T-cell (primary cell): Measurements from ENCODE around the gene OR6Q1. TPM values are rescaled to one million over a fixed set of nuclear protein-coding genes. Genes with fewer than 3 reads are reported as not detected.

ENCODE experiments used
- ATAC-seq, 4 experiments: fragments of 200-7000 bp in 3 of 4; fragments of 150-1000 bp in 1 of 4; cut with Tn5 transposase; replicated peaks in 1 of 4; 1 replicate in 3 of 4; 2 replicates in 1 of 4; pipeline ENCODE4 v1.10.0; 2021; ENCODE audit warnings: moderate library complexity in 3 of 4, mild to moderate bottlenecking in 2 of 4, moderate number of reproducible peaks in 1 of 4
- CTCF ChIA-PET, 2 donors: fragments of 300-600 bp; sonication (Branson Sonifier 250); formaldehyde crosslinking; loops; one replicate each; lab custom pipeline; 2022; ENCODE audit warnings: antibody characterized with exemption in 2 of 2; lab: Charles Lee
- POLR2A ChIA-PET, 2 donors: fragments of 300-600 bp; sonication (Branson Sonifier 250); formaldehyde crosslinking; loops; one replicate each; lab custom pipeline; 2022; ENCODE audit warnings: antibody characterized with exemption in 2 of 2; lab: Charles Lee
- DNase-seq, 35 experiments: peaks; one replicate each; pipeline versions ENCODE4 v3.0.0 to v3.0.0-alpha.2; 2013 to 2023
- H3K27ac ChIP-seq: one replicate; pipeline ENCODE4 v1.5.1; 2013; ENCODE audit warnings: low read length
- H3K27me3 ChIP-seq, 2 experiments: replicated peaks in 1 of 2; 1 replicate in 1 of 2; 2 replicates in 1 of 2; pipeline versions ENCODE4 v1.6.1 to v1.7.0; 2013; ENCODE audit warnings: low read length in 1 of 2, mixed read lengths in 1 of 2; ENCODE audit not compliant: control insufficient read depth in 2 of 2, insufficient read depth in 2 of 2; ENCODE audit errors: extremely low read depth in 1 of 2
- H3K36me3 ChIP-seq, 2 donors: 1 replicate in 1 of 2; 2 replicates in 1 of 2; pipeline versions ENCODE4 v1.6.1 to v1.7.0; 2013; ENCODE audit warnings: low read length in 1 of 2; ENCODE audit not compliant: control insufficient read depth in 2 of 2, insufficient read depth in 1 of 2; ENCODE audit errors: extremely low read depth in 1 of 2
- H3K4me1 ChIP-seq, 2 experiments: 1 replicate in 1 of 2; 2 replicates in 1 of 2; pipeline versions ENCODE4 v1.6.1 to v1.7.0; 2013; ENCODE audit warnings: low read length in 2 of 2, mixed read lengths in 1 of 2; ENCODE audit not compliant: insufficient read depth in 2 of 2, control insufficient read depth in 1 of 2; ENCODE audit errors: extremely low read depth in 1 of 2
- H3K4me3 ChIP-seq, 2 donors: 1 replicate in 1 of 2; 2 replicates in 1 of 2; pipeline versions ENCODE4 v1.5.1 to v1.7.0; 2013; ENCODE audit warnings: mild to moderate bottlenecking in 2 of 2, low read length in 1 of 2, moderate library complexity in 1 of 2; ENCODE audit not compliant: control insufficient read depth in 1 of 2; ENCODE audit errors: extremely low read depth in 1 of 2
- H3K9me3 ChIP-seq: 2 replicates; pipeline ENCODE4 v1.7.0; 2013
- H3K27ac Mint-ChIP-seq, 2 donors: one replicate each; pipeline ENCODE4 v1.8.0; 2020 to 2021; ENCODE audit warnings: mild to moderate bottlenecking in 2 of 2, mixed read lengths in 2 of 2
- H3K27me3 Mint-ChIP-seq, 2 donors: one replicate each; pipeline ENCODE4 v1.8.0; 2021 to 2022; ENCODE audit warnings: mixed read lengths in 2 of 2
- H3K36me3 Mint-ChIP-seq: one replicate; pipeline ENCODE4 v1.8.0; 2021; ENCODE audit warnings: mixed read lengths
- H3K4me1 Mint-ChIP-seq, 3 donors: one replicate each; pipeline ENCODE4 v1.8.0; 2020 to 2022; ENCODE audit warnings: mixed read lengths in 3 of 3, mild to moderate bottlenecking in 1 of 3
- H3K4me3 Mint-ChIP-seq, 3 donors: one replicate each; pipeline ENCODE4 v1.8.0; 2020 to 2022; ENCODE audit warnings: mild to moderate bottlenecking in 3 of 3, mixed read lengths in 3 of 3, moderate library complexity in 3 of 3
- H3K9me3 Mint-ChIP-seq, 3 donors: one replicate each; pipeline ENCODE4 v1.8.0; 2020 to 2022; ENCODE audit warnings: mixed read lengths in 3 of 3
- WGBS: methylation state at CpG from one replicate; pipeline ENCODE4 v1.1.5; 2013; ENCODE audit warnings: missing lambda C conversion rate; ENCODE audit not compliant: insufficient coverage; 5-methylcytosine and 5-hydroxymethylcytosine counted together
- total RNA-seq, 35 experiments: library from RNA in 6 of 35; stranded (reverse) in 6 of 35; fragments of 120-200 nt in 1 of 35; gene quantifications; one replicate each; pipeline versions ENCODE4 v1.2.1 to v1.2.4 and lab custom pipeline; 2013 to 2026

The OR6Q1 gene
- total RNA-seq, 5 donors from 2014 or later (not counting 1 experiment from before 2014, with no cell fraction given) = not detected

GRCh38 chr11:58043379-58043778 is 12.6 kb downstream of the OR6Q1 start:
- H3K4me3 Mint-ChIP-seq = no peak overlapping the region
- Histone ChIP-seq H3K27me3 (peaks cover 0 to 15% of the 10 kb centered on the region in 2 experiments), H3K4me1 (no peaks in the 10 kb centered on the region), H3K4me3 (no peak overlapping the region), H3K9me3 (no peaks in the 10 kb centered on the region), H3K27ac (no peak overlapping the region), H3K36me3 (no peaks in the 10 kb centered on the region)
- H3K4me1 Mint-ChIP-seq = no peaks in the 10 kb centered on the region
- H3K27ac Mint-ChIP-seq = no peak overlapping the region
- CTCF ChIA-PET = interaction anchor here in 1 of 2 donors (0.5 kb wide), 1 partner anchor 650 kb away, joined by 4 read pairs; no protein-coding TSS in a partner anchor
- DNase-seq = no peak
- POLR2A ChIA-PET = no interaction called here
- WGBS = no CpG with 5 or more reads among the region's 2 CpGs
- H3K27me3 Mint-ChIP-seq = peaks cover 10 to 44% of the 10 kb centered on the region in 2 donors
- no peaks in the 10 kb centered on the region for H3K36me3 Mint-ChIP-seq
- ATAC-seq = no peak
- H3K9me3 Mint-ChIP-seq = peaks cover 0 to 5% (median 4%) of the 10 kb centered on the region in 3 donors

GRCh38 chr11:58046231-58046630 is 15.5 kb downstream of the OR6Q1 start:
- Mint-ChIP-seq H3K4me1 (no peaks in the 10 kb centered on the region), H3K27ac (no peak overlapping the region), H3K36me3 (no peaks in the 10 kb centered on the region), H3K27me3 (peaks cover 10 to 36% of the 10 kb centered on the region in 2 donors), H3K4me3 (no peak overlapping the region), H3K9me3 (peaks cover 0 to 5% (median 4%) of the 10 kb centered on the region in 3 donors)
- Histone ChIP-seq H3K4me3 (no peak overlapping the region), H3K4me1 (no peaks in the 10 kb centered on the region), H3K27me3 (peaks cover 0 to 9% of the 10 kb centered on the region in 2 experiments), H3K27ac (no peak overlapping the region), H3K9me3 (no peaks in the 10 kb centered on the region), H3K36me3 (no peaks in the 10 kb centered on the region)
- ATAC-seq = no peak
- DNase-seq = no peak
- CTCF ChIA-PET = no interaction called here
- POLR2A ChIA-PET = no interaction called here
- WGBS = no CpG with 5 or more reads among the region's 3 CpGs

GRCh38 chr11:58047818-58048217 is 17.1 kb downstream of the OR6Q1 start:
- ChIA-PET CTCF (no interaction called here), POLR2A (no interaction called here)
- peaks cover 0 to 5% (median 4%) of the 10 kb centered on the region in 3 donors for H3K9me3 Mint-ChIP-seq
- Histone ChIP-seq H3K9me3 (no peaks in the 10 kb centered on the region), H3K36me3 (no peaks in the 10 kb centered on the region), H3K4me3 (no peak overlapping the region), H3K27ac (no peak overlapping the region), H3K27me3 (peaks cover 0 to 7% of the 10 kb centered on the region in 2 experiments), H3K4me1 (no peaks in the 10 kb centered on the region)
- no peak for DNase-seq
- H3K27ac Mint-ChIP-seq = no peak overlapping the region
- peaks cover 10 to 31% of the 10 kb centered on the region in 2 donors for H3K27me3 Mint-ChIP-seq
- H3K4me1 Mint-ChIP-seq = no peaks in the 10 kb centered on the region
- 100% methylated on average over 1 of the region's 3 CpGs for WGBS
- ATAC-seq = no peak
- H3K4me3 Mint-ChIP-seq = no peak overlapping the region
- H3K36me3 Mint-ChIP-seq = no peaks in the 10 kb centered on the region

- Histone ChIP-seq H3K36me3 (no peaks in the 10 kb centered on the region), H3K9me3 (no peaks in the 10 kb centered on the region), H3K27ac (no peak overlapping the region), H3K4me1 (no peaks in the 10 kb centered on the region), H3K27me3 (peaks cover 0 to 7% of the 10 kb centered on the region in 2 experiments), H3K4me3 (no peak overlapping the region)
- ATAC-seq = no peak
- no peak overlapping the region for H3K27ac Mint-ChIP-seq
- no peaks in the 10 kb centered on the region for H3K36me3 Mint-ChIP-seq
- peaks cover 2 to 7% (median 4%) of the 10 kb centered on the region in 3 donors for H3K9me3 Mint-ChIP-seq
- WGBS = no CpG with 5 or more reads among the region's 1 CpG
- H3K4me1 Mint-ChIP-seq = no peaks in the 10 kb centered on the region
- H3K4me3 Mint-ChIP-seq = no peak overlapping the region
- peaks cover 3 to 7% of the 10 kb centered on the region in 2 donors for H3K27me3 Mint-ChIP-seq
- ChIA-PET CTCF (no interaction called here), POLR2A (no interaction called here)
- DNase-seq = no peak
Measured at GRCh38 chr11:58055806-58056401, 25.2 kb downstream of the OR6Q1 start.

GRCh38 chr11:58057481-58057880 is 26.7 kb downstream of the OR6Q1 start:
- peaks cover 0 to 7% of the 10 kb centered on the region in 2 experiments for H3K27me3 ChIP-seq
- Mint-ChIP-seq H3K27me3 (peaks cover 5 to 7% of the 10 kb centered on the region in 2 donors), H3K36me3 (no peaks in the 10 kb centered on the region), H3K27ac (no peak overlapping the region), H3K4me1 (no peaks in the 10 kb centered on the region), H3K9me3 (peaks cover 2 to 7% (median 4%) of the 10 kb centered on the region in 3 donors), H3K4me3 (no peak overlapping the region)
- no peaks in the 10 kb centered on the region for H3K4me1 ChIP-seq
- 67% methylated on average over 1 of the region's 3 CpGs for WGBS
- ATAC-seq (no peak), DNase-seq (no peak)
- no peak overlapping the region for H3K27ac ChIP-seq
- no peaks in the 10 kb centered on the region for H3K9me3 ChIP-seq
- H3K4me3 ChIP-seq = no peak overlapping the region
- POLR2A ChIA-PET = no interaction called here
- no peaks in the 10 kb centered on the region for H3K36me3 ChIP-seq
- CTCF ChIA-PET = no interaction called here

- no peak for DNase-seq
- ATAC-seq = no peak
- Histone ChIP-seq H3K36me3 (no peaks in the 10 kb centered on the region), H3K27ac (no peak overlapping the region), H3K4me3 (no peak overlapping the region), H3K9me3 (no peaks in the 10 kb centered on the region), H3K4me1 (no peaks in the 10 kb centered on the region), H3K27me3 (peaks cover 0 to 7% of the 10 kb centered on the region in 2 experiments)
- no peaks in the 10 kb centered on the region for H3K4me1 Mint-ChIP-seq
- H3K36me3 Mint-ChIP-seq = no peaks in the 10 kb centered on the region
- CTCF ChIA-PET = no interaction called here
- no peak overlapping the region for H3K4me3 Mint-ChIP-seq
- H3K9me3 Mint-ChIP-seq = peaks cover 2 to 7% (median 4%) of the 10 kb centered on the region in 3 donors
- no peak overlapping the region for H3K27ac Mint-ChIP-seq
- 70% methylated on average over 8 of the region's 13 CpGs for WGBS
- POLR2A ChIA-PET = no interaction called here
- H3K27me3 Mint-ChIP-seq = peaks cover 5 to 7% of the 10 kb centered on the region in 2 donors
Measured at GRCh38 chr11:58058276-58059006, 27.7 kb downstream of the OR6Q1 start.
